PC-3 (cell line): ENCODE measurements around the gene ZNF532. TPM values are rescaled to one million over a fixed set of nuclear protein-coding genes. Genes with fewer than 3 reads are reported as not detected.

Experiments used
- ATAC-seq: fragments of 200-7000 bp; cut with Tn5 transposase; 2 replicates; pipeline ENCODE4 v1.9.1; 2020; ENCODE audit warnings: mild to moderate bottlenecking, moderate library complexity
- BruUV-seq: library from RNA; stranded (reverse); fragments of 400-500 nt; replicated peaks from 2 replicates; lab custom pipeline; 2021; lab: Mats Ljungman, UMichigan
- CTCF ChIA-PET: fragments of 300-600 bp; sonication (Branson Sonifier 250); formaldehyde crosslinking; loops from one replicate; lab custom pipeline; 2022; ENCODE audit warnings: antibody characterized with exemption; lab: Charles Lee
- POLR2A ChIA-PET: fragments of 300-600 bp; sonication (Branson Sonifier 250); formaldehyde crosslinking; loops from one replicate; lab custom pipeline; 2022; ENCODE audit warnings: antibody characterized with exemption; ENCODE audit not compliant: unreplicated experiment; lab: Charles Lee
- DNase-seq: peaks from one replicate; pipeline ENCODE4 v3.0.0-alpha.2; 2015
- H2AFZ ChIP-seq: fragments of 300-600 bp; sonication (generic); 2 replicates; pipeline ENCODE4 v1.6.0; 2016; ENCODE audit warnings: antibody characterized with exemption, low read length
- H3F3A ChIP-seq: fragments of 300-600 bp; sonication (generic); one replicate; pipeline ENCODE4 v1.6.0; 2017; ENCODE audit warnings: antibody characterized with exemption, low read length, control low read depth, mild to moderate bottlenecking; ENCODE audit not compliant: unreplicated experiment
- H3K27ac ChIP-seq: fragments of 300-600 bp; sonication (generic); 2 replicates; pipeline ENCODE4 v1.5.1; 2016; ENCODE audit warnings: mild to moderate bottlenecking, low read length
- H3K27me3 ChIP-seq: fragments of 300-600 bp; sonication (generic); 2 replicates; pipeline ENCODE4 v1.6.1; 2016; ENCODE audit warnings: low read length, mixed read lengths
- H3K36me3 ChIP-seq: fragments of 300-600 bp; sonication (generic); 2 replicates; pipeline ENCODE4 v1.6.1; 2016; ENCODE audit warnings: low read depth, mixed run types, low read length, mixed read lengths
- H3K4me1 ChIP-seq: fragments of 300-600 bp; sonication (generic); 2 replicates; pipeline ENCODE4 v1.5.1; 2016; ENCODE audit warnings: low read length; ENCODE audit not compliant: insufficient read depth
- H3K4me2 ChIP-seq: fragments of 300-600 bp; sonication (generic); 2 replicates; pipeline ENCODE4 v1.6.0; 2016; ENCODE audit warnings: low read length
- H3K4me3 ChIP-seq: fragments of 300-600 bp; sonication (generic); 2 replicates; pipeline ENCODE4 v1.5.1; 2016; ENCODE audit warnings: mild to moderate bottlenecking, low read length, mixed read lengths
- H3K79me2 ChIP-seq: fragments of 300-600 bp; sonication (generic); 2 replicates; pipeline ENCODE4 v1.6.1; 2017; ENCODE audit warnings: low read length, mixed read lengths
- H3K9ac ChIP-seq: fragments of 300-600 bp; sonication (generic); 2 replicates; pipeline ENCODE4 v1.6.0; 2016; ENCODE audit warnings: mild to moderate bottlenecking, low read length
- H3K9me2 ChIP-seq: fragments of 300-600 bp; sonication (generic); replicated peaks from 2 replicates; pipeline ENCODE4 v1.6.1; 2016; ENCODE audit warnings: mixed run types, low read length, mixed read lengths
- H3K9me3 ChIP-seq: fragments of 300-600 bp; sonication (generic); 2 replicates; pipeline ENCODE4 v1.6.1; 2016; ENCODE audit warnings: low read length, mixed read lengths
- H4K20me1 ChIP-seq: fragments of 300-600 bp; sonication (generic); 2 replicates; pipeline ENCODE4 v1.6.1; 2016; ENCODE audit warnings: low read length, mixed read lengths
- EZH2 ChIP-seq: fragments of 300-600 bp; sonication (generic); IDR thresholded peaks from one replicate; pipeline ENCODE4 v1.6.1; 2017; ENCODE audit warnings: antibody characterized with exemption, mild to moderate bottlenecking, low read length; ENCODE audit not compliant: unreplicated experiment
- EZH2phosphoT487 ChIP-seq: fragments of 300-600 bp; sonication (generic); IDR thresholded peaks from 2 replicates; pipeline ENCODE4 v1.6.1; 2018; ENCODE audit warnings: mild to moderate bottlenecking, antibody characterized with exemption, low read length, borderline replicate concordance
- intact Hi-C: fragments of 100-400 bp; cut with micrococcal nuclease; formaldehyde crosslinking; loops from 2 replicates; pipeline ENCODE4 v1.9.0; 2023
- total RNA-seq: library from RNA; depleted of rRNA; stranded (reverse); fragments of >200 nt; gene quantifications from 2 replicates; pipeline ENCODE4 v1.2.3, GENCODE V29; 2014
- TF ChIP-seq, protein P1 (sequence below): fragments of 300-600 bp; sonication (generic); conservative IDR thresholded peaks from 2 replicates; pipeline ENCODE4 v1.5.1; 2017; ENCODE audit warnings: antibody characterized with exemption, low read depth, mild to moderate bottlenecking, low read length

ZNF532 gene
- total RNA-seq, 1 experiment from 2014 or later = 47.3 TPM

DNA sequence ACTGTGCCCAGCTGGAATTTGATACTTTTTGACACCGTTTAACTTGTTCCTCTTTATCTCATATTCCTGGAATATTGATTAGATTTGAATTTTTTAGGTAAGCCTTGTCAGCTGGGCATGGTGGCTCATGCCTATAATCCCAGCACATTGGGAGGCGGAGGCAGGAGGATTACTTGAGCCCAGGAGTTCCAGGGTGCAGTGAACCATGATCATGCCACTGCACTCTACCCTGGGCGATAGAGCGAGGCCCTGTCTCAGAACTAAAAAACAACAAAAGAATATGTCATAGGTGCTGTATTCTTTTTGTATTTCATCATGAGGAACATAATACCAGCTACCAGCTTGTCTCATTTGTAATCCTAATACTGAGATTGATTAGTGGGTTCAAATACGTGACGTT lies 90.3 kb downstream of the ZNF532 start:
- intact Hi-C loops = no loop called here

GRCh38 chr18:58955738-58956137 lies 91.1 kb downstream of the ZNF532 start:
- no TSS peak for BruUV-seq
- no peak overlapping the region for H3K27ac ChIP-seq
- POLR2A ChIA-PET = no interaction called here

More for the DNA sequence above, 90.3 kb downstream of the ZNF532 start:
- Histone ChIP-seq H3K27me3 (no peaks in the 10 kb centered on the region), H3K27ac (no peak overlapping the region), H3K79me2 (no peaks in the 10 kb centered on the region), H3K4me1 (peaks cover 12% of the 10 kb centered on the region), H3K9me2 (no peaks in the 10 kb centered on the region), H3K4me2 (no peak overlapping the region), H3K9ac (no peak overlapping the region), H2AFZ (no peak overlapping the region), H3K36me3 (peaks cover 41% of the 10 kb centered on the region), H3K4me3 (no peak overlapping the region), H3K9me3 (no peaks in the 10 kb centered on the region), H4K20me1 (no peaks in the 10 kb centered on the region), H3F3A (no peaks in the 10 kb centered on the region)
- ChIA-PET CTCF (no interaction called here), POLR2A (no interaction called here)
- ATAC-seq = no peak
- no peak for DNase-seq
- TF ChIP-seq EZH2phosphoT487 = no peak
- TF ChIP-seq, protein P1, sequence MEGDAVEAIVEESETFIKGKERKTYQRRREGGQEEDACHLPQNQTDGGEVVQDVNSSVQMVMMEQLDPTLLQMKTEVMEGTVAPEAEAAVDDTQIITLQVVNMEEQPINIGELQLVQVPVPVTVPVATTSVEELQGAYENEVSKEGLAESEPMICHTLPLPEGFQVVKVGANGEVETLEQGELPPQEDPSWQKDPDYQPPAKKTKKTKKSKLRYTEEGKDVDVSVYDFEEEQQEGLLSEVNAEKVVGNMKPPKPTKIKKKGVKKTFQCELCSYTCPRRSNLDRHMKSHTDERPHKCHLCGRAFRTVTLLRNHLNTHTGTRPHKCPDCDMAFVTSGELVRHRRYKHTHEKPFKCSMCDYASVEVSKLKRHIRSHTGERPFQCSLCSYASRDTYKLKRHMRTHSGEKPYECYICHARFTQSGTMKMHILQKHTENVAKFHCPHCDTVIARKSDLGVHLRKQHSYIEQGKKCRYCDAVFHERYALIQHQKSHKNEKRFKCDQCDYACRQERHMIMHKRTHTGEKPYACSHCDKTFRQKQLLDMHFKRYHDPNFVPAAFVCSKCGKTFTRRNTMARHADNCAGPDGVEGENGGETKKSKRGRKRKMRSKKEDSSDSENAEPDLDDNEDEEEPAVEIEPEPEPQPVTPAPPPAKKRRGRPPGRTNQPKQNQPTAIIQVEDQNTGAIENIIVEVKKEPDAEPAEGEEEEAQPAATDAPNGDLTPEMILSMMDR = no peak
- TF ChIP-seq EZH2 = no peak
- BruUV-seq = no TSS peak

GRCh38 chr18:58958628-58959027 lies 94.0 kb downstream of the ZNF532 start:
- POLR2A ChIA-PET = no interaction called here
- H3K27ac ChIP-seq = peak overlapping the region; percentile 2; the same call in 1 of the 2 replicates

More at GRCh38 chr18:58955738-58956137, 91.1 kb downstream of the ZNF532 start:
- TF ChIP-seq EZH2phosphoT487 (no peak), EZH2 (no peak)
- TF ChIP-seq, protein P1 = no peak
- CTCF ChIA-PET = no interaction called here
- Histone ChIP-seq H3K4me3 (no peak overlapping the region), H4K20me1 (no peaks in the 10 kb centered on the region), H3K9me2 (no peaks in the 10 kb centered on the region), H3K27me3 (no peaks in the 10 kb centered on the region), H3K36me3 (peaks cover 41% of the 10 kb centered on the region), H3K4me1 (peaks cover 12% of the 10 kb centered on the region), H3K79me2 (peaks cover 6% of the 10 kb centered on the region; the same call in 1 of the 2 replicates), H2AFZ (no peak overlapping the region), H3K9ac (no peak overlapping the region), H3F3A (no peaks in the 10 kb centered on the region), H3K4me2 (no peak overlapping the region), H3K9me3 (no peaks in the 10 kb centered on the region)
- intact Hi-C loops = no loop called here
- ATAC-seq = no peak
- DNase-seq = no peak

More at GRCh38 chr18:58958628-58959027, 94.0 kb downstream of the ZNF532 start:
- no peak overlapping the region for H3K9ac ChIP-seq
- ATAC-seq (peak; percentile 76), DNase-seq (peak; percentile 37)
- no peaks in the 10 kb centered on the region for H3K27me3 ChIP-seq
- H3K4me1 ChIP-seq = peaks cover 12% of the 10 kb centered on the region
- H3F3A ChIP-seq = no peaks in the 10 kb centered on the region
- no peaks in the 10 kb centered on the region for H3K9me2 ChIP-seq
- peaks cover 43% of the 10 kb centered on the region for H3K36me3 ChIP-seq
- CTCF ChIA-PET = no interaction called here
- H2AFZ ChIP-seq = no peak overlapping the region
- H3K79me2 ChIP-seq = peaks cover 6% of the 10 kb centered on the region; the same call in 1 of the 2 replicates
- H3K9me3 ChIP-seq = no peaks in the 10 kb centered on the region
- peak overlapping the region; percentile 4; the same call in 1 of the 2 replicates for H3K4me2 ChIP-seq
- no peak overlapping the region for H3K4me3 ChIP-seq
- TF ChIP-seq EZH2 (no peak), EZH2phosphoT487 (no peak)
- TF ChIP-seq, protein P1 = no peak
- intact Hi-C loops = no loop called here
- H4K20me1 ChIP-seq = no peaks in the 10 kb centered on the region
- TSS peak; percentile 11 for BruUV-seq
